Memory B cell (primary cell): ENCODE data around the gene DIPK1B.

Source experiments
- ATAC-seq: fragments of 150-1000 bp; cut with Tn5 transposase; 2 replicates; pipeline ENCODE4 v1.10.0; 2021; ENCODE audit warnings: low read depth, mild to moderate bottlenecking, moderate library complexity
- DNase-seq, 2 donors: peaks; one replicate each; pipeline ENCODE4 v3.0.0; 2022; ENCODE audit warnings: low spot score in 2 of 2
- H3K27ac Mint-ChIP-seq: one replicate; pipeline ENCODE4 v1.8.0; 2022; ENCODE audit warnings: mild to moderate bottlenecking, moderate library complexity, mixed read lengths
- H3K27me3 Mint-ChIP-seq: one replicate; pipeline ENCODE4 v1.8.0; 2022; ENCODE audit warnings: mixed read lengths
- H3K36me3 Mint-ChIP-seq: one replicate; pipeline ENCODE4 v1.8.0; 2022; ENCODE audit warnings: mild to moderate bottlenecking, mixed read lengths
- H3K4me1 Mint-ChIP-seq: one replicate; pipeline ENCODE4 v1.8.0; 2022; ENCODE audit warnings: mixed read lengths
- H3K4me3 Mint-ChIP-seq: one replicate; pipeline ENCODE4 v1.8.0; 2022; ENCODE audit warnings: mild to moderate bottlenecking, moderate library complexity, mixed read lengths
- H3K9me3 Mint-ChIP-seq: one replicate; pipeline ENCODE4 v1.8.0; 2022; ENCODE audit warnings: mixed read lengths

DIPK1B gene

GRCh38 chr9:136744773-136745172 is 32.4 kb downstream of the DIPK1B start:
- no peak for DNase-seq
- H3K27ac Mint-ChIP-seq, result no peak overlapping the region

GRCh38 chr9:136745389-136746154 is 33.2 kb downstream of the DIPK1B start:
- H3K36me3 Mint-ChIP-seq, result peaks cover 1% of the 10 kb centered on the region
- H3K27ac Mint-ChIP-seq, result no peak overlapping the region
- no peaks in the 10 kb centered on the region for H3K27me3 Mint-ChIP-seq
- no peak overlapping the region for H3K4me3 Mint-ChIP-seq
- H3K4me1 Mint-ChIP-seq, result peaks cover 36% of the 10 kb centered on the region
- ATAC-seq (no peak), DNase-seq (no peak)
- H3K9me3 Mint-ChIP-seq, result peaks cover under 1% of the 10 kb centered on the region

More at GRCh38 chr9:136744773-136745172, 32.4 kb downstream of the DIPK1B start:
- H3K4me3 Mint-ChIP-seq, result no peak overlapping the region
- H3K27me3 Mint-ChIP-seq, result no peaks in the 10 kb centered on the region
- peaks cover 1% of the 10 kb centered on the region for H3K36me3 Mint-ChIP-seq
- H3K4me1 Mint-ChIP-seq, result peaks cover 32% of the 10 kb centered on the region
- ATAC-seq, result no peak
- H3K9me3 Mint-ChIP-seq, result no peaks in the 10 kb centered on the region

- Mint-ChIP-seq H3K9me3 (peaks cover 2% of the 10 kb centered on the region), H3K4me3 (no peak overlapping the region), H3K27me3 (no peaks in the 10 kb centered on the region), H3K27ac (no peak overlapping the region), H3K4me1 (peaks cover 40% of the 10 kb centered on the region), H3K36me3 (peaks cover 1% of the 10 kb centered on the region)
- DNase-seq (no peak), ATAC-seq (no peak)
Measured at GRCh38 chr9:136746155-136746490, 33.8 kb downstream of the DIPK1B start.

- peaks cover 2% of the 10 kb centered on the region for H3K9me3 Mint-ChIP-seq
- peaks cover 38% of the 10 kb centered on the region for H3K4me1 Mint-ChIP-seq
- DNase-seq (no peak), ATAC-seq (no peak)
- no peak overlapping the region for H3K4me3 Mint-ChIP-seq
- peaks cover 1% of the 10 kb centered on the region for H3K36me3 Mint-ChIP-seq
- H3K27ac Mint-ChIP-seq, result no peak overlapping the region
- no peaks in the 10 kb centered on the region for H3K27me3 Mint-ChIP-seq
Measured at GRCh38 chr9:136746621-136747020, 34.2 kb downstream of the DIPK1B start.

- no peak for ATAC-seq
- Mint-ChIP-seq H3K4me3 (no peak overlapping the region), H3K27ac (peak overlapping the region; percentile 72), H3K36me3 (peaks cover 2% of the 10 kb centered on the region), H3K9me3 (peaks cover 4% of the 10 kb centered on the region), H3K4me1 (peaks cover 38% of the 10 kb centered on the region), H3K27me3 (no peaks in the 10 kb centered on the region)
- DNase-seq, result no peak
Measured at GRCh38 chr9:136747161-136748060, 35.0 kb downstream of the DIPK1B start.

- H3K27me3 Mint-ChIP-seq, result no peaks in the 10 kb centered on the region
- no peak for ATAC-seq
- peaks cover 5% of the 10 kb centered on the region for H3K36me3 Mint-ChIP-seq
- peak within 1 kb of the TSS; percentile 49 for H3K4me3 Mint-ChIP-seq
- peaks cover 7% of the 10 kb centered on the region for H3K9me3 Mint-ChIP-seq
- peaks cover 36% of the 10 kb centered on the region for H3K4me1 Mint-ChIP-seq
- H3K27ac Mint-ChIP-seq, result peak within 1 kb of the TSS; percentile 90
- DNase-seq, result no peak
Measured at GRCh38 chr9:136748201-136748600, 35.8 kb downstream of the DIPK1B start, which contains the start of gene LCN6. TSS of gene LCN6 (minus strand) at chr9:136748525. CDS start at chr9:136748483, 42 bp downstream.

DNA sequence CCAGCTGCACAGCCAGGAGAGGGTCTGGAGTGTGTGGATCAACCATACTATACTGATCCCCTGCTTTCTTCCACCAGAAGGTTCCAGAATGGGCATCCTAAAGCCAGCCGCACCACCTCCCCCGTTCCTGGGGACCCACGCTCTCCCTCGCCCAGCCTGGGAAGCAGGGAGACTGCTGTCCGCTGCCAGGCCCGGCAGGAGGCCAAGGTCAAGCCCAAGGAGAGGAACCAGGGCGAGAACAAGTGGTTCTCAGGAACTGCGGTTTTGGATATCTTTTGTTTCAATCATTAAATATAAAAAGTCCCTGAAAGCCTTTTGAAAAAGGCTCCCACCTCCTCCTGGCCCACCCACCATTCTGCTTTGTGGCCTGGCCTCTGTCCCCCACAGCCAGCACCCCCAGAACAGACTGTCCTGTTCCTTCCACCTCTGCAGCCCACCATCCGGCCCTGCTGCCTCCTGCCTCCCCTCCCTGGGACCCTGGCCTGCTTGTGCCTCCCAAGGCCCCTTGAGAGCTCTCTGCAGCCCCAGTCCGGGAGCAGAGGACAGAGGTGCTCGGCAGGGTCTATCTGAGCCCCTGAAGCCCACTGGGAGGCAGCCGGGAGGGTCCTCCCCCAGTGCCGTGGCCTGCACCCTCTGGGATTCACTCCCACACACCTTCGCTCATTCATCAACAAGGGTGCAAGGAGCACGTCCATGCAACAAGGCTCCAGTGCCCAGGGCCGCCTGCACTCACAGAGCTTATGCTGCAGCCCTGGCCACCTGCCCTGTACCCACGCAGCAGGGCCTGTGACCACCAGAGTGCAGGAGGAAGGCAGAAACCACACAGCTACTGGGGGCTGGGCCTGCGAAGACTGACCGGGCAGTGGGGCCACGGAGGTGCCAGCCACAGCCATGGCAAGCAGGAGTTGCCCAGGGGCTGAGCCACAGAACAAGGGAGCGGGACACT is 36.6 kb downstream of the DIPK1B start:
- peak overlapping the region; percentile 90 for H3K27ac Mint-ChIP-seq
- peaks cover 7% of the 10 kb centered on the region for H3K9me3 Mint-ChIP-seq
- ATAC-seq, result peak; percentile 2
- DNase-seq, result no peak
- peaks cover 5% of the 10 kb centered on the region for H3K36me3 Mint-ChIP-seq
- H3K4me1 Mint-ChIP-seq, result peaks cover 34% of the 10 kb centered on the region
- peak overlapping the region; percentile 49 for H3K4me3 Mint-ChIP-seq
- H3K27me3 Mint-ChIP-seq, result no peaks in the 10 kb centered on the region

GRCh38 chr9:136750526-136750925 is 38.2 kb downstream of the DIPK1B start:
- Mint-ChIP-seq H3K4me1 (peaks cover 32% of the 10 kb centered on the region), H3K4me3 (no peak overlapping the region), H3K9me3 (peaks cover 7% of the 10 kb centered on the region), H3K27me3 (no peaks in the 10 kb centered on the region), H3K36me3 (peaks cover 5% of the 10 kb centered on the region), H3K27ac (peak overlapping the region; percentile 90)
- no peak for ATAC-seq
- DNase-seq, result no peak

GRCh38 chr9:136751244-136751643 is 38.9 kb downstream of the DIPK1B start:
- Mint-ChIP-seq H3K27me3 (no peaks in the 10 kb centered on the region), H3K4me3 (peak overlapping the region; percentile 29), H3K4me1 (peaks cover 36% of the 10 kb centered on the region), H3K36me3 (peaks cover 5% of the 10 kb centered on the region), H3K27ac (peak overlapping the region; percentile 90), H3K9me3 (peaks cover 7% of the 10 kb centered on the region)
- DNase-seq (no peak), ATAC-seq (no peak)

- H3K27me3 Mint-ChIP-seq, result no peaks in the 10 kb centered on the region
- H3K4me1 Mint-ChIP-seq, result peaks cover 36% of the 10 kb centered on the region
Measured at GRCh38 chr9:136751814-136752213, 39.4 kb downstream of the DIPK1B start.

DNA sequence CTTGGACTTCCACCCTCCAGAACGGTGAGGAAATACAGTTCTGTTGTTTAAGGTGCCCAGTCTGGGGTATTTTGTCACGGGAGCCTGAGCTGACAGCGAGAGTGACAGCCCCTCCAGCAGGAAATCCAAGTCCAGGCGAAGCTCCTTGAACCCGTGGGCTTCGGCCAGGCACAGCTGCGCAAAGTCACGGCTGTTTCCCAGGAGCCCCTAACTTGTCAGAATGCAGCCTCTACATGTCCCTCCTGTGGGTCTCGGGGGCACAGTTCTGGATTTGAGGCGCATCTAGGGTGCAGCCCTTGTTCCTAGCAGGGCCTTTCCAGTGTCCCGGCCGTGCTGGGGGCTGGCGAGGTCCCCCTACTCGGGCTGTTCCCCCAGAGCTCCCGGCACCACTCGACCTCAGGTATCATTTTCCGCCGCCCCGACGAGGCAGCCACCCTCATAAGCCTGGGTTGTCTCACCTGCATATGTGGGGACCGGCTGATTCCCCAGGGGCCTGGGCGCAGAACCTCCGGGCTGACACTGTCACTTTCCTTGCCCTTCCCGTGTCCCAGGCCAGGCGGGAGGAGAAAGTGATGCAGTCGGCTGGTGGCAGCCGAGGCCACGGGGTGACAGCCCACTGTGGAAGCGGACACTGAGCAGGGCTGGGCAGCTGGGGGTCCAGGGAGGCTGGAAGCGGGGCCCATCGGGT is 41.1 kb downstream of the DIPK1B start:
- peaks cover 7% of the 10 kb centered on the region for H3K9me3 Mint-ChIP-seq
- peaks cover 5% of the 10 kb centered on the region for H3K36me3 Mint-ChIP-seq
- ATAC-seq (no peak), DNase-seq (no peak)
- peaks cover 26% of the 10 kb centered on the region for H3K4me1 Mint-ChIP-seq
- no peak overlapping the region for H3K27ac Mint-ChIP-seq
- no peaks in the 10 kb centered on the region for H3K27me3 Mint-ChIP-seq
- no peak overlapping the region for H3K4me3 Mint-ChIP-seq

More at GRCh38 chr9:136751814-136752213, 39.4 kb downstream of the DIPK1B start:
- peaks cover 7% of the 10 kb centered on the region for H3K9me3 Mint-ChIP-seq
- no peak overlapping the region for H3K27ac Mint-ChIP-seq
- peaks cover 5% of the 10 kb centered on the region for H3K36me3 Mint-ChIP-seq
- H3K4me3 Mint-ChIP-seq, result no peak overlapping the region
- no peak for DNase-seq
- no peak for ATAC-seq

DNA sequence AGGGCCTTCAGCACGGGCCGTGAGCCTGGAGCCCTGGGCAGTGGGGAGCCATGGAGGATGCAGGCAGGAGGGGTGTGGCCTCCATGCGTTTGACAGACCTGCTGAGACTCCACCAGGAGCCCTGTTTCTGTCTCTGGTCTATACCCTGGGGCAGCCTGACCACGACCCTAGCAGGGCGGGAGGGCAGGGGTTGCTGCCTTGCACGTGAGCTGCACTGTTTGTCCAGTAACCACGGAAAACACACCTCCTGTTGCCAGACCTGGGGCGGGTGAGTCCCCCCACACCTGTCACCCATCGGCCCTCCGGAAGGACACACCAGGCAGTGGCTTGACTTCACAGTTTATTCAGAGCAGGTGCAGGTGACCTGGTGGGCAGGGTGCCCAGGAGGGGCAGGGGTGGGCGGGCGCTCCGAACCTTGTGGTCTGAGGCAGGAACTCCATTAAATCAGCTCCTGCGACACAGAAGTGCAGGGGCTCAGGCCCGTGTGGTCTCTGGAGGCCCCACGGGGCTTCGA is 41.7 kb downstream of the DIPK1B start:
- Mint-ChIP-seq H3K27ac (no peak overlapping the region), H3K9me3 (peaks cover 7% of the 10 kb centered on the region), H3K4me3 (no peak overlapping the region), H3K36me3 (peaks cover 5% of the 10 kb centered on the region), H3K4me1 (peaks cover 21% of the 10 kb centered on the region), H3K27me3 (no peaks in the 10 kb centered on the region)
- DNase-seq (no peak), ATAC-seq (no peak)
